BJ (cell line): ENCODE results near the gene CACNA2D4. TPM values are rescaled to one million over a fixed set of nuclear protein-coding genes. Genes with fewer than 3 reads are reported as not detected.

Source experiments
- CTCF ChIA-PET: fragments of 350-600 bp; formaldehyde crosslinking; extraction: SDS; loops from one replicate; lab custom pipeline; 2021; ENCODE audit warnings: antibody characterized with exemption, inconsistent platforms; lab: Yijun Ruan, JAX
- POLR2A ChIA-PET: fragments of 300-600 bp; sonication (Branson Sonifier 250); formaldehyde crosslinking; extraction: SDS; loops from one replicate; lab custom pipeline; 2021; ENCODE audit warnings: antibody characterized with exemption; lab: Charles Lee
- DNase-seq: peaks from one replicate; pipeline ENCODE4 v3.0.0-alpha.2; 2011; ENCODE audit warnings: low read depth
- H3K27me3 ChIP-seq: 2 replicates; pipeline ENCODE4 v1.6.0; 2011; ENCODE audit warnings: low read length; ENCODE audit not compliant: control insufficient read depth, insufficient read depth
- H3K36me3 ChIP-seq: 2 replicates; pipeline ENCODE4 v1.5.1; 2011; ENCODE audit warnings: low read length; ENCODE audit not compliant: control insufficient read depth, insufficient read depth
- H3K4me3 ChIP-seq: 2 replicates; pipeline ENCODE4 v1.5.1; 2011; ENCODE audit warnings: low read depth, mild to moderate bottlenecking, control low read depth, low read length
- polyA plus RNA-seq: library from polyadenylated mRNA; depleted of rRNA; stranded (reverse); fragments of >200 nt; gene quantifications from 2 replicates; pipeline ENCODE4 v1.2.3, GENCODE V29; 2011
- TF ChIP-seq, protein P1 (sequence below): IDR thresholded peaks from 2 replicates; pipeline ENCODE4 v1.5.1; 2011; ENCODE audit warnings: low read depth, mild to moderate bottlenecking, control low read depth, inconsistent platforms, low read length, moderate library complexity; ENCODE audit not compliant: insufficient read depth

The CACNA2D4 gene
- polyA plus RNA-seq, 1 experiment = 0.39 TPM

DNA sequence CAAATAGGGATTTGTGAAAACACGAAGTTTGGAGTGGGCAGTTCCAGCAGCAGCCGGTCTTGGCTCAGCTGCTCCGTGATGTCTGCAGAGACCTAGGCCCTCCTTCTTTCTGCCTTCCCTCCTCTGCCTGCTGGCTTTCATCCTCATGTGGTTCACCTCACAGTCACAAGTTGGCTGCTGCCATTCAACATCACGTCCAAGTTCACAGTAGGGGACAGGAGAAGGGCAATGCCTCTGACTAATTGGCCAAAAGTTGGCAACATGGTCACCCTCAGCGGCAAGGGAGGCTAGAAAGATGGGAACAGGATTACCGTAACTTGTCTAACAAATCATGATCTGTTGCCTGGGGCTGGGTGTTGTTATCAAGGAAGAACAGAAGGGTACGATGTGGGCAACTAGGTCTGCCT lies 7.8 kb upstream of the CACNA2D4 start:
- DNase-seq = no peak
- TF ChIP-seq, protein P1, sequence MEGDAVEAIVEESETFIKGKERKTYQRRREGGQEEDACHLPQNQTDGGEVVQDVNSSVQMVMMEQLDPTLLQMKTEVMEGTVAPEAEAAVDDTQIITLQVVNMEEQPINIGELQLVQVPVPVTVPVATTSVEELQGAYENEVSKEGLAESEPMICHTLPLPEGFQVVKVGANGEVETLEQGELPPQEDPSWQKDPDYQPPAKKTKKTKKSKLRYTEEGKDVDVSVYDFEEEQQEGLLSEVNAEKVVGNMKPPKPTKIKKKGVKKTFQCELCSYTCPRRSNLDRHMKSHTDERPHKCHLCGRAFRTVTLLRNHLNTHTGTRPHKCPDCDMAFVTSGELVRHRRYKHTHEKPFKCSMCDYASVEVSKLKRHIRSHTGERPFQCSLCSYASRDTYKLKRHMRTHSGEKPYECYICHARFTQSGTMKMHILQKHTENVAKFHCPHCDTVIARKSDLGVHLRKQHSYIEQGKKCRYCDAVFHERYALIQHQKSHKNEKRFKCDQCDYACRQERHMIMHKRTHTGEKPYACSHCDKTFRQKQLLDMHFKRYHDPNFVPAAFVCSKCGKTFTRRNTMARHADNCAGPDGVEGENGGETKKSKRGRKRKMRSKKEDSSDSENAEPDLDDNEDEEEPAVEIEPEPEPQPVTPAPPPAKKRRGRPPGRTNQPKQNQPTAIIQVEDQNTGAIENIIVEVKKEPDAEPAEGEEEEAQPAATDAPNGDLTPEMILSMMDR = no peak
- Histone ChIP-seq H3K36me3 (no peaks in the 10 kb centered on the region), H3K4me3 (no peak overlapping the region), H3K27me3 (peaks cover 32% of the 10 kb centered on the region)
- ChIA-PET POLR2A (no interaction called here), CTCF (interaction anchor here (1.4 to 3.5 kb wide), 2 partner anchors 14 to 131 kb away, joined by 4 to 19 read pairs; no protein-coding TSS in a partner anchor)

DNA sequence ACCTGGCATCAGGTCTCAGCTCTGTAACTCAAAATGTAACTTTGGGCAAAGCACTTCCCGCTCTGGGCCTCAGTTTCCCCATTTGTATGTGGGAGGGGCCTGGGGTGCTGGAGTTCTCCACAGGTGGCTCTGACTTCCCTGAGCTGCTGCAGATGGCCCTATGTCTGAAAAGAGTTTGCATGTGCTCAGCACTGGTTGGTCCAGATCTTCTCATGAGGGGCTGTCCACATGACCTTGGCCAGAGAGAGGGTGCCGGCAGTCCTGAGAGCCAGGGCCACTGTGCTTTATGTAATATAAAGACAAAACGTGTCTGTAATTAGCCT lies 7.2 kb upstream of the CACNA2D4 start:
- H3K27me3 ChIP-seq = peaks cover 32% of the 10 kb centered on the region
- ChIA-PET CTCF (interaction anchor here (3.5 kb wide), 1 partner anchor 14 kb away, joined by 19 read pairs; no protein-coding TSS in a partner anchor), POLR2A (no interaction called here)
- no peaks in the 10 kb centered on the region for H3K36me3 ChIP-seq
- TF ChIP-seq, protein P1 = no peak
- no peak overlapping the region for H3K4me3 ChIP-seq
- no peak for DNase-seq

DNA sequence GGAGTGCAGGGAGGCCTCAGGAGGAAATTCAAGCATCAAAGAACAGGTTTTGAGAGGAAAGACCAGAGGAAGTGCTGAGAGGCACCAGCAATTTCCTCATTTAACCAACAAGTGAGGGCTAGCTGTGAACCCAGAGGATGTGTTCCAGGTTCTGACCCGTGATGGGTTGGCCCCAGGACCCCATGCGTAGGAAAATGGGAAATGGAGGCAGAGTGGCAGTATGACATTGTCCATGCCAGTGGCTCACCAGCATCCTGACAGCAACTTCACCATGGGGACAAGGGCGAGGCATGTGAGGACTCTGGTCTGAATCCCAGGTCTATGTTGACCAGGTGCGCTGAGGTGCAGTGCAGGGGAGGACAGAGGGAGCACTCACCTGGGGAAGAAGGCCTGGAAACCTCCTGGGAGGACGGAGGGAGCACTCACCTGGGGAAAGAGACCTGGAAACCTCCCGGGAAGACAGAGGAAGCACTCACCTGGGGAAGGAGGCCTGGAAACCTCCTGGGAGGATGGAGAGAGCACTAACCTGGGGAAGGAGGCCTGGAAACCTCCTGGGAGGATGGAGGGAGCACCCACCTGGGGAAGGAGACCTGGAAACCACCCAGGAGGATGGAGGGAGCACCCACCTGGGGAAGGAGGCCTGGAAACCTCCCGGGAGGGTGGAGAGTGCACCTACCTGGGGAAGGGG lies 6.7 kb upstream of the CACNA2D4 start:
- Histone ChIP-seq H3K27me3 (peaks cover 32% of the 10 kb centered on the region), H3K4me3 (no peak overlapping the region), H3K36me3 (no peaks in the 10 kb centered on the region)
- DNase-seq = no peak
- ChIA-PET POLR2A (no interaction called here), CTCF (interaction anchor here (0.6 to 1.2 kb wide), 2 partner anchors 10 to 454 kb away, joined by 3 read pairs; no protein-coding TSS in a partner anchor)
- TF ChIP-seq, protein P1 = no peak

DNA sequence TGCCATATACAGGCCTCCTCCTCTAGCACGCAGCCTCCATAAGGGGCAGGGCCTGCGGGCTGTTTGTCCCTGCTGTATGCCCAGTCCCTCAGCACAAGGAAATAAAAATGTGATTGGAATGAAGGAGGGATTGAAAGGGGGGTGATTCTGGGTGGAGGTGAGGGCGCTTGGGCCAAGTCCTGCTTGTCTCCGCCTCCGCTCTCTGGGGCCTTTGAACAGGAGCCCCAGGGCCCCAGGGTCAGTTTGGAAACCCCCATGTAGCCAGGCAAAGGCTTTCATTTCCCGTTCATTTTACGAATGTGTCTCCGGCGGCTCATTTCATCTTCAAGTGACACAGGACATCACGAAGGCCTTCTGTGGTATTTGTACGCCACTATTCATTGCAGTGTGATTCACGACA lies 4.5 kb upstream of the CACNA2D4 start:
- Histone ChIP-seq H3K27me3 (peaks cover 34% of the 10 kb centered on the region), H3K36me3 (no peaks in the 10 kb centered on the region), H3K4me3 (no peak overlapping the region)
- ChIA-PET POLR2A (no interaction called here), CTCF (interaction anchor here (1.1 kb wide), 1 partner anchor 17 kb away, joined by 6 read pairs; no protein-coding TSS in a partner anchor)
- no peak for DNase-seq
- TF ChIP-seq, protein P1 = no peak

DNA sequence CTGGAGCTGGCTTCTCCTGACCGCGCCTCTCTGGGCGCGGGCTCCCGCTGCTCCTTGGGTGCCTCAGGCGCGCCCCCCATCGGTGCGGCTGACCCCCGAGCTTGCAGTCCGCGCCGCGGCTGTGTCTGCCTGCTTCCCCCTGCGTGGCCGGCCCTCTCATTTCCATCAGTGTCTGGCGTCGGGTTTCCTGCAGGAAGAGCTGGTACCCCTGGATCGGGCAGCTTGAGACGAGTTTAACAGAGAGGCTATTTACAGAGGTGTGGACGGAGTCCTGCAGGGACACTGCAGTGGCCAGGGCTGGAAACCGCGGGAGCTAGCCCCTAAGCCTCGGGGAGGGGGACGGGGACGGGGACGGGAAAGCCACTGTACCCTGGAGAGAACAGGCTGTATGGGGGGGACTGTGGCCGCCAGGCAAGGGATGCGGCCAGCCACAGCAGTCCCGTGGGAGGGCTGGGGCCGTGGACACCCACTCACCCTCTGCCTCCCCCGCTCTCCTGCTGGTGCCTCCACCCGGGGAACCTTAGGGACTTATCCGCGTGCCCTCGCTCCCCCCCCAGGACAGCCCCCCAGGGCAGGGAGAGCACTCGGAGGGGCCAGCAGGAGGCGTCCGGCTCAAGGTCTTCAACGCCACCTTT lies 3.7 kb upstream of the CACNA2D4 start:
- Histone ChIP-seq H3K36me3 (no peaks in the 10 kb centered on the region), H3K4me3 (no peak overlapping the region), H3K27me3 (peaks cover 32% of the 10 kb centered on the region)
- POLR2A ChIA-PET = no interaction called here
- CTCF ChIA-PET = no interaction called here
- no peak for DNase-seq
- TF ChIP-seq, protein P1 = no peak
